GM18499 (cell line): Measurements from ENCODE around the gene IL1F10.

ENCODE experiments used
- ATAC-seq: cut with Tn5 transposase; IDR thresholded peaks from one replicate; pipeline ENCODE4 v1.9.1; 2021; ENCODE audit warnings: moderate number of reproducible peaks; ENCODE audit not compliant: insufficient read depth, unreplicated experiment

The IL1F10 gene

DNA sequence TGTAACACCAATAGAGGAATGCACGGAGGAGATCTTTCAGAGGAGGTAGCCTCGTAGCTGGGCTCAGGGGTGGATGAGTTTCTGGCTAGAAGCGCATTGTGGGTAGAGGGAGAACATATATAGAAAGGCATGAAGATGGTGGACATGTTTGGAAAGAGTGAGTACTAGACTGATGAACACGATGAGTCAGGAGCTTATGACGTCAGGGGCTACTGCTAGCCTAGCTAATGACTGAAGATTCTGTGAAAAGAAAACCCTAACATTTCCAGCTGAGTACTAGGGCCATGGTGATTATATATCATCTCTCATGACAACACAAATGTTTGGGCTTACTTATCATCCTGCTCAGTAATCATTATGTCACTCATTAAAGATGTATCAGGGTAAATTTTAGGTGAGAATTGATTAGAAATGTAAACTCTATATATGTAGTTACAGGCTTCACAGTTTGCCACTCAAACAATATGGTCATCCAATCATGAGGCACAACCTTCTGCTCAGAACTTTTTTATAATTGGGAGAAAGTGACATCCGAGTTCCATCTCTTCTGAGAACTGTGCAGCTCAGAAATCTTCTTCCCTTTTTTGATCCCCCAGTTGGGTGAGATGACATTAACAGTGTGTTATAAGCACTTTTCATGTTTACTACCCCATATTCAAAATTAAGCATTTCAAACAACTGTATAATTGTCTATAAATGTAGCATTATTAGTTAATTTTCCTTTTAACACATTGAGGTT lies 37.4 kb downstream of the IL1F10 start:
- ATAC-seq = no peak

DNA sequence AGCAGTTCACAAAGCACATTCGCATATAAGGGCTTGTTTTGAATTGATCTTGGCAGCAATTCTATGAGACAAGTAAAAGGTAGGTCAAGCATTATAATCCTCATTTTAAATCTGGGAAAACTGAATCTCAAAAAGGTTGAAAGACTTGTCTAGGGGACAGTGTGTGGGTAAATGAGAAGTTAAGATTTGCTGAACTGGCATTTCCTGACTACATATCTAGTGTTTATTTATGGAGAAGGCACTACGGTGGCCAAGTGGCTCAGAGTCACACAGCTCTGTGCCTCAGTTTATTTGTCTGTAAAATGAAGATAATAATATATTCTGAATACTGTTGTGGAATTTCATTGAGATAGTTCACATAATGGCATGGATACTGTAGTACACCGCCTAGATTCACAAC lies 43.4 kb downstream of the IL1F10 start:
- ATAC-seq = no peak

DNA sequence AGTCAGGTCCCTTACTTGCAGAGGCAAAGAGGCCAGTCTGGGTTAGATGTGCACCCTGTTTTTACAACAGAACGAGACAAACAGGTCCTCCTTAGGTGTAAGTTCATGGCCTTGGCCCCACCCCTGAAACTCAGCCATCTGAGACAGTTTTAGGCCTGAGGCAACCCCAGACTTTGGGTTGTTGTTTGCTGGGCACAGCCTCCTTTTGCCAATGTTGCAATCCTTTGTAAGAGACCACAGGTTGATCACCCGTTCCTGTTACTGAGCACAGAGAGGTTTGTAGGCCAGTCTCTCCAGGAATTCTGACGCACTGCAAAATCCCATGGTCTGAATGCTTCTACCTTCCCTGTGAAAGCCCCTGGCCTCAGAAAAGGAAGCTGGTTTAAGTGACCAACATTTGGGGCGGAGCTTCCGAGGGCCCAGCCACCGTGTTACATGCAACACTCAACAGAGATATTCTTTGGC lies 44.1 kb downstream of the IL1F10 start:
- no peak for ATAC-seq

DNA sequence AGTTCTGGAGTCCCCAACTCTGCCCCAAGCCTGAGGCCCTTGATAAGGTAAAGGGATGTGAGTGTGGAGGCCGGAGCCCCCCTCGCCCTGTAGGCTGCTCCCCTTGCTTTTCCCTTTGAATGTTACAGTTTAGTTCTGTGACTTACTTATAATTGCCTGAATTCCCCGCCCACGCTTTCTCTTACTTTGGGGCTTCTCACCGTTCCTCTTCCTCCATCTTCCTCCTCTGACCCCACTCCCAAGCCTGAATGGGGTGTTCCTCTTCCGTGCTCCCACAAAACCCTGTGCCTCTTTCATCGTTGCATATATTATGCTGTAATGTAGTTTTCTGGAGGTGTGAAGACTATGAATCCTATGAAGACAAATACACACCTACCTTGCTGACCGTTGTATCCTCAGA lies 44.7 kb downstream of the IL1F10 start:
- no peak for ATAC-seq

- no peak for ATAC-seq
Observed at GRCh38 chr2:113112871-113113270, 45.1 kb downstream of the IL1F10 start.

- no peak for ATAC-seq
Observed at GRCh38 chr2:113113807-113114206, 46.0 kb downstream of the IL1F10 start.

DNA sequence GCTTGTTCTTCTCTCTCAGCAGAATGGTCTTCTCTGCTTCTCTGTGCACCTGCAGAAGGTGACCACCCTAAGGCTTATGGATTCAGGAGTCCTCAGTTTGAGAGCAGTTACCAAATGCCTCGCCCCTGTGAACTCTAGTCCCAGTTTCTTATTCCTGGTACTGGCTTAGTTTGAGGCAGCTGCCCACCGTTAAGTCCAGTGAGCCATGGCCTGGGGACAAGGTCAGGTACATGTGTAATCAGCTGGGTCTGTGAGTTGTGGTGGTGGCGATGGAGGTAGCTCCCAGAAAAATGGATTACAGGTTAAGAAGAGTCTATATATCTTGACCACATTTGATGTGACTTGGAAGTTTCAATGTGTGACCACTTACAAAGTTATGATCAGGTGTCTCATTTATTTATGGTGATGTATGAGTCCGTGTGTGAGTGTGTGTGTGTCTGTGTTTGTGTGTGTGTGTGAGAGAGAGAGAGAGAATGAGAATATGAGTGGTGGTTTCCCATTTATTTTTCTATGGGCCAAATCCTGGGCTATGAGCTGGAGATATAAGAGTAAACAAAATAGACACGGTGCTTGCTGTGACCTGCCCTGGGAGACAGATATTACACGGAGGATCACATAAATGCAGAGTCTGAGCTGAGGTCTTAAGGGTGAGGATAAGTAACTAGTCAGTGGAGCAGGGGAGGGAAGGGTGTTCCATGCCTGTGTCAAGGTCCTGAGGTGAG lies 46.6 kb downstream of the IL1F10 start:
- ATAC-seq = no peak

DNA sequence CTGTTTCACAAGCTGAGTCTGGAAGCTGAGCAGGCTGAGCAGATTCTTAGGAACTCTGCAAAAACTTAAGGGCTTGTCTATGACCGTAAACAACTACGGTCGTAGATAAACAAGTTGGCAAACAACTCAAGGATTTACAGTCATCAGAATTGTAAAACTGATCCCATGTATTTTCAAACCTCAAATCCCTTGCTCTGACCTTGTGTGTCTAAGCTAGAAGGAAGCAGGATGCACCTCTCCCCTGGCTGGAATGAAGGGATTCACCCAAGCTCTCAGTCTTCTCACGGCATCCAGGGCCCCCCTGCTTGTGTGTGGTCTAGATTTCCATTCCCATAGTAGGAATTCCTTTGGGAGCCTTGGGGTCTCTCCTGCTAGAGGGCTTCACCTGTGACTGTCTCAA lies 47.2 kb downstream of the IL1F10 start:
- ATAC-seq = no peak

DNA sequence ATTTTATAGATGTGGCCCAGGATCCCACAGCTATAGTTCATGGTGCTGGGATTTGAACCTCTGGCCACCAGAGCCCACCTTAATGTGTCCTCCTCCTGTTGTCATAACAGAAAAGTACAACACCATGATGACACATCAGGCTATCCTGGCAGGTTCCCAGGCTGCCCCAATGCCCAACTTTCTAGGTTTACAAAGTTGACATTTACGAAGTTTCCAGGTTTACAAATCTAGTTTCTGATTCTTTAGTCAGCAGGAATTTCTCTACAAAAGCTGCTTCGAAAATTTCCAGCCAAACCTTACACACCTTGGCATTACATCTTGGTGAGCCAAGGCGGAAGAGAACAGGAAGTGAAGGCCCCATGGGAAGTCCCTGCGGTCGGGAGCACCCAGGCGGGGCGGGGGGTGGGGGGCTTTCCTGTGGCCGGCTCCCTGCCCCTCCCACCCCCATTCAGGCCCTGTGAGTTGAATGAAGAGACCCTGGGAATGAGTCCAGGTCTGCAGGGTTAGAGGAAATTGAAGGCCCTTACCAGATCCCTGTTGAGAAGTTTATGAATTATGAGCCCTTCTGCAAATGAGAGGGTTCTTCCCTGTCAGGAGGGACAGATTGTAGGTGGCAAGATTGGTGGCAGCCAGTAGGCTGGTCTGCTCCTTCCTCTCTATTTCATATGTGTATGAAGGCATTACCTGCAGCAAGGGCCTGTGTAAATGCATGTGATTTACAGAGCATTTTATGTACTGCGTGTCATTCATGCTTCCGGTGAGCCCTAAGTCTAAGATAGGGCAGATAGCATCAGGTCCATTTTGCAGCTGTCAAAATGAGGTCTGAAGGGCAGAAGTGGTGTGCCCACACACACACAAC lies 48.6 kb downstream of the IL1F10 start:
- ATAC-seq = no peak

DNA sequence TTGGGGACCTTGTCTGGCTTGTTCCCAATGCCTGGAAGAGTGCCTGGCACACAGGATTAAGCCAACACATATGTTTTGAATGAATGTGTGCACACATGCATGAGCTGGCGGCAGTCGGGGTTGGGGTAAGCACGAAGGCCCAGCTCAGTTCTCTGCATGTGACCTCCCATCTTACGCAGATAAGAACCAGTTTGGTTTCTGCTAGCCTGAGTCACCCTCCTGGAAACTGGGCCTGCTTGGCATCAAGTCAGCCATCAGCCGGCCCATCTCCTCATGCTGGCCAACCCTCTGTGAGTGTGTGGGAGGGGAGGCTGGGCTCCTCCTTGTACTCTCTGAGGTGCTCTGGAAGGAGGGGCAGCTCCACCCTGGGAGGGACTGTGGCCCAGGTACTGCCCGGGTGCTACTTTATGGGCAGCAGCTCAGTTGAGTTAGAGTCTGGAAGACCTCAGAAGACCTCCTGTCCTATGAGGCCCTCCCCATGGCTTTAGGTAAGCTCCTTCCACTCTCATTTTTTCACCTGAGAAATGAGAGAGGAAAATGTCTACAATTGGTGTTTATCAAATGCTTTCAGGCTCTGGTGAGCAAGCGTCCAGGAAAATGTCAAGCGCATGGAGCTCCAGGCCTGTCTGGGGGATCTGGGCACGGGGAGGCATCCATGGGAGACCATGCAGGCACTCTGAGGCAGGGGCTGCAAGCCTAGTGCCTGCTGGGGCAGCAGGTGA lies 49.9 kb downstream of the IL1F10 start:
- ATAC-seq = no peak

- ATAC-seq = no peak
Observed at GRCh38 chr2:113118263-113118657, 50.5 kb downstream of the IL1F10 start.

GRCh38 chr2:113119111-113119510 lies 51.3 kb downstream of the IL1F10 start:
- ATAC-seq = no peak

- no peak for ATAC-seq
Observed at GRCh38 chr2:113120861-113121260, 53.1 kb downstream of the IL1F10 start.

GRCh38 chr2:113122364-113122763 lies 54.6 kb downstream of the IL1F10 start:
- ATAC-seq = no peak

DNA sequence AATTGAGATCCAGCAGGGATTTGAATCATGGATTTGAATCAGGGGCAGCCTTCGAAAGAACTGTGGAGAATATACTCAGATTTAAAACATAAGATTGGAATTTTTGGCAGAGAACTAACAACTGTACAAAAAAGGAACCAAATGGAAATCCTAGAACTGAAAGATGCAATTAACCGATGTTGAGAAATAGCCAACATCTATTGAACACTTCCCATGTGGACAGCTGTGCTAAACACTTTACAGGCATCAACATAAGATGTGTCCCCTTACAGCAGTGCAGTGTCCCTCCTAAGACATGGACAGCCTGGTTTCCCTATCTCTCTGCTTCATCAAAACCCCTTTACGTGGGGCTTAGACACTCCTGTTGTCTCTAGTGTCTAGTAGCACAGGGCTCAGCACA lies 56.0 kb downstream of the IL1F10 start:
- no peak for ATAC-seq

GRCh38 chr2:113124181-113124961 lies 56.6 kb downstream of the IL1F10 start:
- no peak for ATAC-seq
